SK-N-SH (cell line): Measurements from ENCODE around the gene TFB2M. TPM values are rescaled to one million over a fixed set of nuclear protein-coding genes. Genes with fewer than 3 reads are reported as not detected.
"Not testable (repeated sequence)": the region's sequence is repeated elsewhere in the genome, so short reads cannot be mapped to it uniquely, and the experiment has no call there.

Experiments
- CTCF ChIA-PET: fragments of 300-600, 350-600 bp; formaldehyde crosslinking; extraction: SDS; loops from one replicate; lab custom pipeline; 2021; lab: Yijun Ruan, JAX
- POLR2A ChIA-PET: fragments of 350-600 bp; sonication (Branson Sonifier 250); formaldehyde crosslinking; extraction: SDS; loops from one replicate; lab custom pipeline; 2020; ENCODE audit warnings: antibody characterized with exemption, inconsistent platforms; lab: Yijun Ruan, JAX
- DNase-seq: peaks from one replicate; pipeline ENCODE4 v3.0.0; 2012
- H2AFZ ChIP-seq: fragments of 200-600 bp; sonication (generic); 2 replicates; pipeline ENCODE4 v1.8.1; 2016; ENCODE audit warnings: antibody characterized with exemption, mild to moderate bottlenecking, low read depth
- H3F3A ChIP-seq: fragments of 200-600 bp; sonication (generic); replicated peaks from 2 replicates; pipeline ENCODE3; 2016; ENCODE audit warnings: antibody characterized with exemption, mild to moderate bottlenecking; ENCODE audit not compliant: insufficient read depth
- H3K27ac ChIP-seq, 2 experiments: fragments of 200-500 bp in 1 of 2; fragments of 200-600 bp in 1 of 2; sonication (Bioruptor generic) in 1 of 2; sonication (generic), shearing (Covaris generic) in 1 of 2; 2 replicates each; pipeline versions ENCODE4 v1.5.1 to v1.6.1; 2014 to 2016; ENCODE audit warnings: low read depth in 2 of 2, inconsistent platforms in 1 of 2, low read length in 1 of 2, mild to moderate bottlenecking in 1 of 2, mixed read lengths in 1 of 2
- H3K27me3 ChIP-seq: fragments of 200-600 bp; sonication (generic), shearing (Covaris generic); 2 replicates; pipeline ENCODE4 v1.6.1; 2016; ENCODE audit warnings: mixed run types; ENCODE audit not compliant: insufficient read depth
- H3K36me3 ChIP-seq, 2 experiments: fragments of 200-500 bp in 1 of 2; fragments of 200-600 bp in 1 of 2; sonication (Bioruptor generic) in 1 of 2; sonication (generic) in 1 of 2; replicated peaks in 1 of 2; 2 replicates each; pipeline versions ENCODE3 to v1.5.1; 2014 to 2016; ENCODE audit warnings: low read length in 1 of 2, mild to moderate bottlenecking in 1 of 2; ENCODE audit not compliant: insufficient read depth in 2 of 2, control insufficient read depth in 1 of 2
- H3K4me1 ChIP-seq, 2 experiments: fragments of 200-500 bp in 1 of 2; fragments of 200-600 bp in 1 of 2; sonication (Bioruptor generic) in 1 of 2; sonication (generic), shearing (Covaris generic) in 1 of 2; 2 replicates each; pipeline versions ENCODE4 v1.5.1 to v1.6.1; 2014 to 2016; ENCODE audit warnings: low read depth in 1 of 2, low read length in 1 of 2, mixed run types in 1 of 2; ENCODE audit not compliant: insufficient read depth in 2 of 2, control insufficient read depth in 1 of 2
- H3K4me2 ChIP-seq: fragments of 200-600 bp; sonication (generic), shearing (Covaris generic); 2 replicates; pipeline ENCODE4 v1.6.1; 2017; ENCODE audit warnings: mixed run types
- H3K4me3 ChIP-seq, 2 experiments: fragments of 200-500 bp in 1 of 2; fragments of 200-600 bp in 1 of 2; sonication (Bioruptor generic) in 1 of 2; sonication (generic), shearing (Covaris generic) in 1 of 2; 2 replicates each; pipeline versions ENCODE4 v1.5.1 to v1.8.1; 2014 to 2016; ENCODE audit warnings: low read depth in 2 of 2, inconsistent platforms in 1 of 2, low read length in 1 of 2, mild to moderate bottlenecking in 1 of 2, mixed read lengths in 1 of 2, moderate library complexity in 1 of 2
- H3K79me2 ChIP-seq: fragments of 200-600 bp; sonication (generic); 2 replicates; pipeline ENCODE4 v1.8.1; 2017; ENCODE audit warnings: mild to moderate bottlenecking; ENCODE audit not compliant: insufficient read depth
- H3K9ac ChIP-seq: fragments of 200-600 bp; sonication (generic); 2 replicates; pipeline ENCODE4 v1.6.1; 2017; ENCODE audit warnings: mixed run types
- H3K9me2 ChIP-seq: fragments of 200-600 bp; sonication (generic); 2 replicates; pipeline ENCODE4 v1.6.1; 2017; ENCODE audit warnings: mixed run types
- H3K9me3 ChIP-seq: fragments of 200-600 bp; sonication (generic); 2 replicates; pipeline ENCODE4 v1.6.1; 2017; ENCODE audit warnings: mixed run types, mild to moderate bottlenecking, moderate library complexity
- H4K20me1 ChIP-seq: fragments of 200-600 bp; sonication (generic); 2 replicates; pipeline ENCODE4 v1.6.1; 2017; ENCODE audit warnings: mild to moderate bottlenecking, mixed run types; ENCODE audit not compliant: insufficient read depth
- CTCF ChIP-seq: fragments of 200-600 bp; sonication (generic); IDR thresholded peaks from 2 replicates; pipeline ENCODE4 v1.6.1; 2017; ENCODE audit warnings: antibody characterized with exemption, mild to moderate bottlenecking, moderate library complexity
- ELF1 ChIP-seq: IDR thresholded peaks from 2 replicates; pipeline ENCODE4 v1.4.0; 2012
- IRF3 ChIP-seq: fragments of 150-350 bp; IDR thresholded peaks from 2 replicates; pipeline ENCODE4 v1.6.1; 2016; ENCODE audit warnings: mild to moderate bottlenecking, low read depth, low read length
- NFIC ChIP-seq: IDR thresholded peaks from 2 replicates; pipeline ENCODE4 v1.4.0; 2012; ENCODE audit warnings: borderline replicate concordance
- TEAD4 ChIP-seq: IDR thresholded peaks from 2 replicates; pipeline ENCODE4 v1.4.0; 2012; ENCODE audit warnings: mild to moderate bottlenecking, borderline replicate concordance; ENCODE audit not compliant: insufficient read depth
- USF1 ChIP-seq: IDR thresholded peaks from 2 replicates; pipeline ENCODE4 v1.4.0; 2012; ENCODE audit warnings: low read depth, borderline replicate concordance
- USF2 ChIP-seq: fragments of 150-350 bp; IDR thresholded peaks from 2 replicates; pipeline ENCODE4 v1.6.1; 2017; ENCODE audit warnings: antibody characterized with exemption, low read length, low read depth, borderline replicate concordance
- YY1 ChIP-seq: IDR thresholded peaks from 2 replicates; pipeline ENCODE4 v1.4.0; 2012; ENCODE audit warnings: low read depth, mild to moderate bottlenecking
- WGBS: methylation state at CpG from one replicate; pipeline ENCODE4 v1.1.6; 2017; ENCODE audit warnings: low lambda C conversion rate; 5-methylcytosine and 5-hydroxymethylcytosine counted together
- polyA plus RNA-seq, 3 experiments: library from polyadenylated mRNA; depleted of rRNA; stranded (reverse); fragments of >200 nt; gene quantifications; 2 replicates each; pipeline ENCODE4 v1.2.3, GENCODE V29; 2012

The TFB2M gene
- polyA plus RNA-seq, 1 of the 3 experiments (the other 2 are of a cell fraction): 17.3 TPM

GRCh38 chr1:246564839-246565750 is 966 bp downstream of the TFB2M start (continued):
- TF ChIP-seq USF2 (no peak), USF1 (no peak), IRF3 (no peak), YY1 (no peak), NFIC (no peak), ELF1 (no peak), TEAD4 (no peak)

- H3K9ac ChIP-seq, H3F3A ChIP-seq, POLR2A ChIA-PET, H3K27ac ChIP-seq, H3K9me3 ChIP-seq, H4K20me1 ChIP-seq, H3K4me2 ChIP-seq, H3K4me3 ChIP-seq, H3K27me3 ChIP-seq, H3K9me2 ChIP-seq, H3K4me1 ChIP-seq, H2AFZ ChIP-seq, DNase-seq: not testable (repeated sequence)
- WGBS: 96% methylated on average over 10 of the region's 10 CpGs
- Histone ChIP-seq H3K79me2 (peaks cover 95% of the 10 kb centered on the region), H3K36me3 (peaks cover 46 to 66% of the 10 kb centered on the region in 2 experiments)
- CTCF ChIA-PET: interaction anchor here (0.7 kb wide), 1 partner anchor 17 kb away, joined by 3 read pairs; no protein-coding TSS in a partner anchor
- TF ChIP-seq CTCF: peak; percentile 22; the same call in 1 of the 2 replicates
These were observed 5.2 kb downstream of the TFB2M start for GRCh38 chr1:246560833-246561232.
